Measurements from ENCODE around the gene GINS2.

The GINS2 gene

DNA sequence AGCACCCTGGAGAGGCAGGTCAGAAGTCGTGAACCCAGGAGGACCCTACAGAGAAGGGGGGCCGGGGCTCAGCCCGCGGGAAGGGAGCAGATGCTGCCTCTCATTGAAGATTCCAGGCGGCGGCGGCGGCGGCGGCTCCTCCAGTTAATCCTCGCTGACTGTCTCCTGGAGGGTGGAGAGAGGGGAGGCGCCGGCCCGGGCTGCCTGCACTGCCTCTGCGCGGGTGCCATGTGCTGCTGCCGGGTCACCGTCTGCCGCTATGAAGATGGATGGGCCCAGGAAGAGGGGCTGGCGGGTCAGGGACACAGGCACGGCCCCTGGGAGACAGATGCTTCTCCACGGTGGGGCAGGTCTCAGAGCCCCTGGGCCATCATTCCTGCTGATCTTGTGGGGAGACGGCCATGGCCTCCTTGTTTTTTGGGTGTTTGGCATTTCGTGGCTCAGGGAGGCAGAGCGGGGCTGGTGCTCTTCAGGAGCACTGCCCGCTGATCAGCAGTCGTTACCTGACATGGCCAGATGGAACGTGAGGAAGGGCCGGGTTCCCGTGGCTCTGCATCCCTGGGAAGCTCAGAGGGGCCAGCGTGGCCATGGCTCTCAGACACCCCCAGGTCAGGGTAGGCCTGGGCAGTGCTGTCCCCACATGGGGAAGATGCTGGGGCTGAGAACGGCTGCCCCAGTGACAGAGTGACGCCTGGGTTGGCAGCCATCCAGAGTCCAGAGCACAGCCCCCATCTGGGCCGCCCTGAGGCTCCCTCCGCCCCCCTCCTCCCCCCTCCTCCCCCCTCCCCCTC lies 36.1 kb downstream of the GINS2 start:
- peak; percentile 93 to 95 for DNase-seq

DNA sequence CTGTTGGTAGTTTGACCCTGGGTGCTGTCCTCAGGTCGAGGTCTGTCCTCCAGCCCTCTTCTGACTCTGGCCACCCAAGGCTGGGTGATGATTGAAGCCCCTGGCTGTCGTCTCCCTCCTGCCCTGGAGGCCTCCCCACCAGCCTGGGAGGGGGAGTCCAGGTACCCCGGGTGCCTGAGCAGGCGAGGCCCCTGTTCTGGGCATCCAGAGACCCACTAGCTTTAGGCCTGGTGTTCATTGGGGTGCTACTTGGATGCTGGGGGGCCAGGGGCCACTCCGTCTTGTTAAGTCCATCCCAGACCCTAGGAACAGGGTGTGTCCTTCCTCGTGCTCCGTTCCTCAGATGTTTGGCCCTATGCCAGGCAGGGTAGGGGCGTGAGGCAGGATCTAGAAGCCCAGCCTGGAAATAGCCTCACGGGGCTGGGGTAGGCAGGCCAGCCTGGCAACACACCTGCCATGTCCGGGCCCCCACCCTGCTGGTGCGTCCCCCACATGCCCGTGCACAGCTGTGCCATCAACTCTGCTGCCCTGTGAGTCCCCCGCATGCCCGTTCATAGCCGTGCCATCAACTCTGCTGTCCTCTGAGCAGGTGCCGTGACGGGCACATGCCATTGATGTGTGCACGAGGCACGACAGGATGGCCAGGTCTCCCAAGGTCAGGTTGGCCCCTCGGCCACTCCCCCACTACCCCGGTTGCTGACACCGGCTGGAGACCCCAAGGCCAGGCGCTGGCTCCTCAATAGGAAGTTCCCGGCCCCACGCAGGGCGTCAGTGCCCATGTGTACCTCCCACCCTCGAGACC lies 36.9 kb downstream of the GINS2 start:
- peak; percentile 69 to 88 for DNase-seq

DNA sequence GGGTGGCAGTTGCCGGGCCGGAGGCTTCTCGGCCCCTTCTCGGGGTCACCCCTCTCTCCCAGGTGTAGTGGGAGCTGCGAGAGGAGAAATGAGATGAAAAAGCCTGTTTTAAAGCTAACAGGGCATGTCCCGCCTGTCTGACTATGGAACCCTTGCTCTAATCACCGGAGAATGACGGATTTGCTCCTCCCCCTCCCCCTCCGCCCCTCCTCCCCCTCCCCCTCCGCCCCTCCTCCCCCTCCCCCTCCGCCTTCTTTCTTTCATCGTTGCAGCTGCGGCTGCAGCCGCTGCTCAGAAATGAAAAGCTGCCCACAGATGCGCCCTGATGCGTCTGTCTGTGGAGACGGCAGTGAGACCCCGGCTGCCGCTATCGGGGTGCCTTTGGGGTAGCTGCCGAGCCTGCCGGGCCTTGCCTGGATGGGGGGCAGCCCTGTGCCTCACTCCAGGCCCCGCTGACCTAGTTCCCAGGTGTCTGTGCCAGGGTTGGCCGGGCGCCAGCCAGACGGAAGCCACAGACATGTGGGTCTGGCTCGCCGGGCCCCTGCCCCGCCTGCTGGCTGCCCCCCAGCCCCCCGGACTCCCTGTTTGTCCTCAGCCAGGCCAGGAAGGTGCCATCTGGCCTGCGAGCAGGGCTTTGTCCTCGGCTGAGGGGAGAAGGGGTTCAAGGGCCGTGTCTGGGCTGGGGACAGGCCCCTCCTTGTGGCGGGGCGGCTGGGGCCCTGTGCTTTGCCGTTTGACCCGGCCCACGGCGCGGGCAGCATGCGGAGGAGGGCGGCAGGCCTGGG lies 37.7 kb downstream of the GINS2 start:
- DNase-seq: peak; percentile 72 to 86

DNA sequence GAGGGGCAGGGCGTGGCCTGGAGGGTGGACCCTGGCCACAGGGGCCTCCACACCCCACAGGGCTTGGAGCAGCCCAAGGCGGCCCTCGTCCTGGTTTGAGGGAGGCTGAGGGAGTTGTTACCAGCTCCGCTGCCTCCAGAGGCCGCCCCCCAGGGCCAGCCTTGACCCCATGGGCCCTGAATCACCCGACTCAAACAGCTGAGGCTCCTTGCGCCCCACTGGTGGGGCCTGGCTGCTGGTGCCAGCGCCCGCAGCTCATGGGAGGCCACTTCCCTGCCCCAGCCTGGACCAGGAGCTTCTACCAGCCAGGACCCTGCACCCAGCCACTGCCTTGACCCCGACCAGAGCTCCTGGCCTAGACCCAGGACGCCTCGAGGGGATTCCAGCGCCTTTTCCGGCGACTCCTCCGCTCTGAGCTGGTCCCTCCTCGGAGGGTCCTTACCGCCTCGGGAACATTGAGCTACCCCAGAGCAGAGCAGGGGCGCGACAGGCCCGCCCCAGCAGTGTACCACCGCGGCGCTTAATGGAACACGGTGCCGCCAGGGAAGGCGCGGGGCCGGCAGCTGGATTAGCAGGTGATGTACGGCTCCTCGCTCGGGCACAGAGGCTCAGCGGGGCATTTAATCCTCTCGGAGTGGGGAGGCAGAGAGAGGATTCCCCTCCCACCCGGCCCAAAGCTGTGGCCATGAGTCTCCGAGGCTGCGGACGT lies 38.5 kb downstream of the GINS2 start:
- peak; percentile 92 for DNase-seq

DNA sequence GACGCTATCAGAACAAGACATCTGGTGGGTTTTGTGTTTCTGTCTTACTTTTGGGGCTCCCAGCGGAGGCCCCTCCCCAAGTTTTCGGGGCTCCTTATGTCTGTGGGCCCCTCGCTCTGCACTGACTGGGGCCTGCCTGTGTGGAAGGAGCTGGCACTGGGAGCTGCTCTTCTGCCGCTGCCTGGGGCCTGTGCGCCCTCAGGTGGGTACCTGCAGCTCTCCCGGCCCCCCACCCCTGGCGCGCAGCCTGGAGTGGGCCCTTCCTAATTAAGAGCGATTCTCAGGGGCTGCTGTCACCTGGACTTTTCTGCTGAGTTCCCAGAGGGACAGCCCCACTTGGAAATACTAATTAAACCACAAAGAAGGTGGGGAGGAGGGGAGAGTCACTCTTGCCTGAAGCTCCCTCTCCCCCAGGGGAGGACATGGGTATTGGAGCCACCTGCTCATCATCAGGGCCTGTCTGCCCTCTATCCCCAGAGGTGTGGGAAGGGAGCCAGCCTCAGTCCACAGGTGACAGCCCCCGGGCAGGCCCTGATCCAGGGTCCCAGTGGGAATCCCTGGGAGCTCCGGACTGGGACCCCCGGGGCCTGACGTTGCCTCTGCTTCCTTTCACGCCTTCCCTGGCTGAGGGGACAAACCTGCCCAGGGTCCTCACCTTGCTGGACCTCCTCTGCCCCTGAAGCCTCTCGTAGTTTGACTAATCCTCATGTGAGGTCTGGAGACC lies 39.2 kb downstream of the GINS2 start:
- peak; percentile 69 to 92 for DNase-seq

DNA sequence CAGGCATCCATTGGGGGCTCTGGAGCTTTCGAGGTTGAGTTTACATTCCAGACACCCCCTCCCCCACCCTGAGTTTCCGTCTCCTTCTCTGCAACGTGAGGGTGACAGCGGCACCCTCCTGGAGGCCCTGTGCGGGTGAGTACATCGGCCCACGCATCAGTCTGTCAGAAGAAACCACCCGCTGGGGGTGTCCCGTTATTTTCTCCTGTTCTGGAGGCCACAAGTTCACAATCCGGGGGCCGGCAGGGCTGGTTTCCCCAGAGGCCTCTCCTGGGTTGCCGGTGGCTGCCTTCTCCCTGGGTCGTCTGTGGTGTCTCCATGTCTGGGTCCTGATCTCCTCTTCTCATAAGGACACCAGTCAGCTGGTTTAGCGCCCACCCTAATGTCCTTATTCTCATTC lies 39.9 kb downstream of the GINS2 start:
- no peak for DNase-seq

DNA sequence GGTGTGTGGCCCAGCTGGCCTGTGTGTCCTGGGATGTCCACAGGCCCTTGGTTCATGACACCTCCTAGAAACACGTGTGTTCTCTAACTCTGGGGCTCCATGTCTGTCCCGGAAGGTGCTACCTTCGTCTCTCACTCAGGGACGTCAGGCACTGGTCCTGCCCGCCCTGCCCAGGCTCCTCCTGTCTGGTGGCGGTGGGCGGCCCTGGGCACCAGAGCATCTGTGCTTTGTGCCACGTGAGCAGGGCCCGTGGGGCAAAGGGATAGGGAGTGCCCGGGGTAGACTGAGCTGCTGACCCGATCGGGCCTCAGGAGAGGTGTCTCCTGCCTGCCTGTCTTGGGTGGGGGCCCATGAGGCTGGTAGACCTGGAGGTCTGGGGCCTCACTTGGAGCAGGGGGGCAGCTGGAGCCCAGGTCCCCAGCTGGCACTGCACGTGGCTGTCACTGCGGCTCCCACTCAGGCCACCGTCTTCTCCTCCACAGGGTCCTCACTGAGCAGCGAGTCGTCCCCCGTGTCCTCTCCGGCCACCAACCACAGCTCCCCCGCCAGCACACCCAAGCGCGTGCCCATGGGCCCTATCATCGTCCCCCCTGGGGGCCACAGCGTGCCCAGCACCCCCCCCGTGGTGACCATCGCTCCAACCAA lies 40.6 kb downstream of the GINS2 start:
- DNase-seq: no peak

DNA sequence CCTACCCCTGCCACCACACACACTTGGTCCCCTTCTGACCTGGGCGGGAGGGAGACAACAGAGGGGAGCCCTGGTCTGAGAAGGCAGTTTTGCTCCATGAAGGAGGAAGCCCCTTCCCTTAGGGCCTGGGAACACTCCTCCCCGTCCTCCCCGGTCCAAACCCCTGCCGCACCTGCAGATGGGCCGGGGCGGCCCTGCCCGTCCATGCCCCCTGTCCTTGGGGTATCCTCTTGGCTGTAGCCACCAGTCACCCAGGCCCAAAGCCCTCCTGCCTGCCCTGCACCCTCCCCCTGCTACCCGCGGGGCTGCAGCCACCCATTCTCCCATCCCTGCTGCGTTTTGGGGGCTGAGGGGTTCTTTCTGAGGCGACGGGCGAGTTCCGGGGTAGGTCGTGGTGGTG lies 41.8 kb downstream of the GINS2 start:
- no peak for DNase-seq

DNA sequence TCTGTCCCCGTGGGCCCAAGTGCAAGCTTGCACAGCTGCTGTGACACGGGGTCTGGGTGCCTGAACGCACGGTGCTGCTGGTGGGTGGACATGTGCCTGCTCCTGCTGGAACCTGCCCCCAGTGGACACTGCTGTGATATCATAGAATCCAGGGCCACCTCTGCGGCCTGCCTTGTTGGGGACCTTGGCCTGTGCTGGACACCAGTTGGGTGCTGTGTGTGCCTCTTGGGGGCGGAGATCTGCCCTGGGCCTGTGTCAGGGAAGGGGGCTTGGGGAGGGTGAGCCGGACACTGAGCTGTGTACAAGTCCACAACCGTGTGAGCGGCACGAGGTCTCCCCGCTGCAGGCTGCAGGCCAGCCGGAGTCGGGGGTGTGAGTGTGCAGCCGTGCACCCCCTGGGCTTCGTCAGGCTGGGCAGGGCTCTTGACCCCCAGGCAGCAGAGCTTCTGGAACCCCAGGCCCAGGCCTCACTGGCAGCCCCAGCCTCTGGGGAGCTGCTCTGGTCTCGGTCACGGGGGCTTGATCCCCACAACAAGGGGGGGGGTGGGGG lies 42.3 kb downstream of the GINS2 start:
- peak in 1 of 2 experiments; percentile 60 for DNase-seq

DNA sequence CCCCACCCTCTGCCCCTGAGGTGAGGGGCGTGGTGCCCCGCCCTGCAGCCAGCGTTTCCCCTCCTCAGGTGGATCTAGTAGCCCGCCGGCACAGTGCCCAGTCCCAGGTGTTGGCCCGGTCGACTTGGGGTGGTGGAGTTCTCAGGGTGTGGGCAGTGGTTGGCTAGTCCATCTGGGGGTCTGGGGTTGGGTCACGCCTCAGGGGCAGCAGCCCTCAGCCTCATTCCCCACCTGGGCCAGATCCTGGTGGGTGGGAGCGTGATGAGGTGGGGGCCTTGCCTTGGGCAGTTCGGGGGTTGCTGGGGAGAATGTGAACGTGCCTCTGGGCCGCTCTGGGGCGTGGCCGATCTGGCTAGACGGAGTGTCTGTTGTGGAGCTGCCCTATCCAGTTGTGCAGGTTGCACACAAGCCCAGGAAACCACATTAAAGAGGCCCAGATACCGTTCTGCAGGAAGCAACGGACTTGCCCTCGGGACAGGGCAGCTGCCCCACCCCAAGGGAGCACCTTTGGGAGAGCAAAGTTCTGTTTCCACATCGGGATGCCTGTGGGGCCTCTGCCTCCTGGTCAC lies 43.6 kb downstream of the GINS2 start:
- no peak for DNase-seq

DNA sequence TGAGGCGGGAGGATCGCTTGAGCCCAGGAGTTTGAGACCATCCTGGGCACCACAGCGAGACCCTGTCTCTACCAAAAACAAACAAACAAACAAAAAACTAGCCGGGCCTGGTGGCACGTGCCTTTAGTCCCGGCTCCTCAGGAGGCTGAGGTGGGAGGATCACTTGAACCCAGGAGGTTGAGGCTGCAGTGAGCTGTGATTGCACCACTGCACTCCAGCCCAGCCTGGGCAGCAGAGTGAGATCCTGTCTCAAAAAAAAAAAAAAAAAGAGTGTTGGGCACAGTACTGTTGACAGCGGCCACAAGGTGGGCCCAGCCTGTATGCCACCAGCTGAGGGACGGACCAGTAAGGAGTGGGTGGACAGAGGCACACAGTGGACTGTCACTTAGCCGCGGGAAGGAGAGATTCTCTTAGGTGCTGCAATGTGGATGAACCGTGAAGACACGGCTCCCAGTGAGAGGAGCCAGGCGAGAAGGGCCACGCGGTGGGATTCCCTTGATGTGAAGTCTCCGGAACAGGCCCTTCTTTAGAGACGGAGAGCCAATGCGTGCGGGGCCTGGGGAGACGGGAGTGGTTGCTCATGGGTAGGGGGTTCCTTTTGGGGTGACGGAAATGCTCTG lies 44.6 kb downstream of the GINS2 start:
- no peak for DNase-seq

DNA sequence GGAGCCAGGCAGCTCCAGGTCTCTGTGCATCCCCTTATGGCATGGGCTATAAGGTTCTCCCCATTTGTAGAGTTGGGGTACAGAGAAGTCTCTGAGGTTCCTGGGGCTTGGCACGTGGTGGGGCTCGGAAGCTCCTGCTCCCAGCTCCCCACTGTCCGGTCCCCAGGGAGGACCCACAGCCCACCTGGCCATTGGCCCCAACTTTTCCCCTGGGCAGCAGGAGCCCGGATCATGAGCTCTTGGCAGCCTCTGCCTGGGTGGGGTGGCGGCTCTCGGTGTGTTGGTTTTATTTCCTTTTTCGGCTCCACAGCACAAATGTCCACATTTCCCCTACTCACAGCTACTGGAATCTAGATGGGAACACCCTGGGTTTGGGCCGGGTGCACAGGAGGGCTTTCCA lies 45.1 kb downstream of the GINS2 start:
- no peak for DNase-seq

DNA sequence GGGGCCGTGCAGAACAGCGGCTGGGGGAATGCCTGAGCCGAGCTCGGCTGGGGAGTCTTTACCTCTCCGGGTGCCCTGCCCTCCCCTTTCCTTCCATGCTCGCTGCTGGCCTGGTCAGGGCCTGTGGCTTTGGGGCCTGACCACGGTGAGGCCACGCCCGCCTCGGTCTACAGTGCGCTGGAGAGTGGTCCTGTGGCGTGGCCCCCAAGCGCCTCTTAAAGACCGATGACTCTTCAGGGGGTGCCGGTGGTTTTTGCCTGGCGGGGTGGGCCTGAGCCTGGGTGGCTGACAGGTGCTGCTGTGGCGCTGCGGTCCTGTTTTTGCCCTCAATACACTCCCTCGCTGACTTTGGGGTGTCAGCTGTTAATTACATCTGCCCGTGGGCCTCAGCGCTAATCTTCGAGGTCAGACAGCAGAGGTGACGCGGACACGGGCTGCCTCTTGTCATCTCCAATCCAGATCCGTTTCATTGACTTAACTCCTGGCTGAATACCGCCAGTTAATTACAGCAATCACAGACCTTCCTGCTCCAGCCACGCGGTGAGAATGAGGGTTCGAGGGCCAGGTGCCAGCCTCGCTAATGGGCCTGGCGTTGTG lies 45.9 kb downstream of the GINS2 start:
- DNase-seq: peak; percentile 60 to 68

DNA sequence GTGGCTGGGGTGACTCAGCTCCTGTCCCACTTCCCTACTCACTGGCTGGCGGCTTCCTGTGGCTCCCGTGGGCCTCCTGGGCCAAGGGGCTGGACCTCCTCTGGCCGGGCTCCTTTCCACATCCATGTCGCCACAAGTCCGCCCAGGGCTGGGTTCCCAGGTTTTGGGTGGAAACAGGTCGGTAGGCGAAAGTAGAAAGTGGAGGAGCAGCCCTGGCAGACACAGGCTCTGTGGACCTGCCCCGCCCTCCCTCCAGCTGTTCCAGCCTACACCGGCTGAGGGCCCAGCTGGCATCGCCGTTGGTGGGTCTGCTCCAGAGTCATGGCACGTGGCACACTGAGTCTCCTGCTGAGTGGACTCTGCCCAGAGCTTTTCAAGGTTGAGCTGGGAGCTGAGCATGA lies 47.0 kb downstream of the GINS2 start:
- peak; percentile 79 to 88 for DNase-seq

DNA sequence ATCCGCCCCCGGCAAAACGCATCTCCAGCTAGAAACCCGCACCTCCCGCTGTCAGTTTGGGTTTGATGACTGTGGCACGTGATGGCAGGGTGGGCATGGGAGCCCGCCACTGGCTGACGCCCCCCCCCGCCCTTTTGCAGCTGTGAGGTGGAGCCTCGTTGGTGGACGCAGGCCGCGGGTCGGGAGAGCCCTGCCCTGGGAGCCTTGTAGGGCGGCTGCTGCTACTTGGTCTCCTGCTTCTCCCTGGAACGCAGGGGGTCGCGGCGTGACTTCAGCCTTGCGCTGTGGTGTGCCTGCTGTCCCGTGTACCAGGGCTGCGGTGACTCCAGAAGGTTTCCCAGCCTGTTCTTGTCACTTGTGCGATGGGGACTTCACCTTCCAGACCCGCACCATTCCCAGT lies 47.4 kb downstream of the GINS2 start:
- no peak for DNase-seq

DNA sequence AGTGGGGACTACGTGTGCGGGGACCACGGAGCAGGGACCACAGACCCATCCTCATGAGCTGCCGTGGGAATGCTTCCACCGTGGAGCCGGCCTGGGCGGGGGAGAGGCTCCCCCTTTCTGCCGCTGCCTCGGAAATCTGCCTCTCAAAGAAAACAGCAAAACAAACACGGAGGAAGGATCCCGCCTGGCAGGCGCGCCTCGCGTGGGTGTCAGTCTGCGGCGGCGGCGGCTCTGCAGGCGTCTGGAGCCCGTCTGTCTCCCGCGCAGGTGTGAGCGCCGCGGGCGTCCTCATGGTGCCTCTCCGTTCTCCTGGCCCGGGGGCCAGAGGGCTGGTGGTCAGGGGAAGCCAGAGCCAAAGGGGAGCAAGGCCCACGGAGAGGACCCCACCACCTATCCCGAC lies 48.2 kb downstream of the GINS2 start:
- no peak for DNase-seq

DNA sequence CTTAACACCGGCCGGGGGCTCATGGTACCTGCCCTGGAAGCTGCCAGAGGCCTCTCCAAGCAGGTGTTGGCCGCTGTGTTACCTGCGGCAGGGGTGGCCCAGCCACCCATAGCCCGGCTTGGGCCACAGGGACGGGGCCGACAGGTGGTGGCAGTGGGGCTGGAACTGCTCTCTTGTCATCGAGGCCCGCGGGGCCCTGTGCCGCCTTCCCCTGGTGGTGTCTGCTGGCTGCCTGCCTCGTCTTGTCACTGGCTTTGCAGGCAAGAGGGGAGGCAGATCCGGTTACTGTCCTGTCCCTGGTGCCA lies 48.5 kb downstream of the GINS2 start:
- no peak for DNase-seq

DNA sequence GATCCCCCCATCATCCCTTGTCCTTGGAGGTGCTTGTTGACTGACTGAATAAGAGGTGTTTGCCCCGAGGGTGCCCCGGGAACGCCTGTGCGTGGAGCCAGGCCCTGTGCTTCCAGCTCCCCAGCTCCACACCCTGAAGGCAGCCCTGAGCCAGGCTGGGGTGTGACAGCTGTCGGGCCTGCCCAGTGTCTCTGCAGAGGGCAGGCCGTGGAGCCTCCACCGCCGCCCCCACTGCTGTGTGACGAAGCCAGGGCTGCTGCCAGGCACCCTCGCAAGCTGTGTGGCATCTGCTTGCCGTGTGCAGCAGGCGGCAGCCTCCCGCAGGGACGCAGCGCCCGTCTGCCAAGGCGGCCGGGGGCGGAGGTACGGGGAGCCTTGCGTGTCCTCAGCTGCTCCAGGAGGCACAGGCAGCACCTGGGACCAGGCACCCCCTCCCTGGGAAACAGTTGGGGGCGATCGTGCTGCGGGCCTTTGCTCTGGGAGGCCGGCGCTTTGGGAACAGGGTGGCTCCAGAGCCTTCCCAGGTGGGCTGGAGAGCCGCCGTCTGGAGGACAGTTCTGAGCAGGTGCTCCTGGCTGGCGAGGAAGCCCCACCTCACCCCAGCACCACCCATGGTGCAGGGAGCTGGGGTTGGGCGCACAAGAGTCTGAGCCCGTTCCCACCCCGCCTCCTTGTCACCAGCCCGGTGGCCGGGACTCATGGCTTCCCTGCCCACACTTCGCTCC lies 49.1 kb downstream of the GINS2 start:
- peak; percentile 95 to 97 for DNase-seq

DNA sequence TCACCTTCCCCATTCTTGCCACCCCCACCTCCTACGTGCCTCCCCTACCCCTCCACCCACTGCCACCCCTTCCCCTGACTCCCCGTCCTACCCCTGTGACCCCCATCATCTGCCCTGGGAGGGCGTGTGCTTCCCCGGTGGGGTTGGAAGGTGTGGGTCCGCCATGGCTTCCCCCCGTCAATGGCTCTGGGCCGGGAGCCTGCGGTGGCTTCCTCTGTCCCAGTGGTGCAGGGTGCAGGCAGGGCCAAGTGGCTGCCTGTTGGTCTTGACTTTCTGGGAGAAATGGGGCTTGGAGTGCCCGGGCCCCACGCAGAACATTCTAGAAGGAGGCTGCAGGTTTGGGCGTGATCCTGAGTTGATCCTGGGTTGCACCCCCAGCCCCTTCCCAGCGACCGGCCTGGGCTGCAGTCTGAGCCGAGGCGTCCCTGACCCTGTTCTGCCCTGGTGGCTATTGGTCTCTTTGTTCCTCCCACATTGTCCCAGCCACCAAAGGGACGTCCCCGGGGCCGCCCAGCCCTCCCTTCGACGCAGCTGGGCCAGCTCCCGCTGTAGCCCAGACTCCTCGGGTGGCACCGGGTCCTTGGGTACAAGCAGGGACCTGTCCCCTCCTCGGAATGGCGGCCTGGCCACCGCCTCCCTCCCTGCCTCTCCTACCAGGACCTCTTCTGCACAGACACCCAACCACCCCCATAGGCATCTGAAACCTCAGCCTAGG lies 49.9 kb downstream of the GINS2 start:
- DNase-seq: no peak

Measured in NCI-H524 (cell line).